Parathyroid adenoma (tissue), 2 donors: ENCODE results near the gene IL3RA.

Experiments used
- H2AFZ ChIP-seq: fragments of 300-600 bp; sonication (generic); one replicate; pipeline ENCODE4 v1.7.0; 2017; ENCODE audit warnings: antibody characterized with exemption, mild to moderate bottlenecking
- H3K27ac ChIP-seq: fragments of 300-600 bp; sonication (generic); one replicate; pipeline ENCODE4 v1.7.0; 2017
- H3K27me3 ChIP-seq: fragments of 300-600 bp; sonication (generic); one replicate; pipeline ENCODE4 v1.7.0; 2017; ENCODE audit warnings: low read length; ENCODE audit not compliant: control insufficient read depth, insufficient read depth
- H3K36me3 ChIP-seq: fragments of 300-600 bp; sonication (generic); one replicate; pipeline ENCODE4 v1.7.0; 2017; ENCODE audit warnings: low read length; ENCODE audit not compliant: control insufficient read depth, insufficient read depth
- H3K4me1 ChIP-seq: fragments of 300-600 bp; sonication (generic); one replicate; pipeline ENCODE4 v1.7.0; 2017; ENCODE audit warnings: control low read depth
- H3K4me2 ChIP-seq: fragments of 300-600 bp; sonication (generic); one replicate; pipeline ENCODE4 v1.7.0; 2017; ENCODE audit warnings: low read length
- H3K4me3 ChIP-seq: fragments of 300-600 bp; sonication (generic); one replicate; pipeline ENCODE4 v1.7.0; 2017; ENCODE audit warnings: low read depth, low read length
- H3K79me2 ChIP-seq: fragments of 300-600 bp; sonication (generic); one replicate; pipeline ENCODE4 v1.7.0; 2017; ENCODE audit warnings: control low read depth
- H3K9ac ChIP-seq: fragments of 300-600 bp; sonication (generic); one replicate; pipeline ENCODE4 v1.7.0; 2017; ENCODE audit warnings: mild to moderate bottlenecking
- H3K9me3 ChIP-seq: fragments of 300-600 bp; sonication (generic); one replicate; pipeline ENCODE4 v1.7.0; 2017; ENCODE audit warnings: low read length; ENCODE audit not compliant: control insufficient read depth
- TF ChIP-seq, protein P1 (sequence below): fragments of 300-600 bp; sonication (generic); IDR thresholded peaks from one replicate; pipeline ENCODE4 v1.7.0; 2017; ENCODE audit warnings: antibody characterized with exemption, mild to moderate bottlenecking
- donor health status: primary hyperparathyroidism.

Gene IL3RA

DNA sequence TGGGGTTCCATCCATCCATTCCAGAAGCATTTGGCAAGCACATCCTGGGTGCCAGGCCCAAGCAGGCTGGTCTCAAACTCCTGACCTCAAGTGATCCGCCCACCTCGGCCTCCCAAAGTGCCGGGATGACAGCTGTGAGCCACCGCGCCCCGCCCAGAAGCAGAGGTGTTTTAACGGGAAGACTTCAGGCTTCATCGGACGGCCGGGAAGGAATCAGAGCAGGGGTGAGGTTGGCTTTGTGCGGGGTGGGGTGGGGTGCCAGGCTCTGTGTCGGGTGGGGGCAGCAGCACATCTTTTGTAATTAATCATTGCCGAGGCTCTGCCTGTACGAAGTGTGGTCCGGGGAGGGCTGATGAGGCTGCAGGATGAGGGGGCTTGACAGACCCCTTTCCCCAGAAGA is 60.4 kb downstream of the IL3RA start:
- H3K4me3 ChIP-seq: no peak overlapping the region
- no peak overlapping the region for H3K9ac ChIP-seq
- H3K4me1 ChIP-seq: no peaks in the 10 kb centered on the region
- no peaks in the 10 kb centered on the region for H3K27me3 ChIP-seq
- no peaks in the 10 kb centered on the region for H3K79me2 ChIP-seq
- no peak overlapping the region for H2AFZ ChIP-seq
- TF ChIP-seq, protein P1, sequence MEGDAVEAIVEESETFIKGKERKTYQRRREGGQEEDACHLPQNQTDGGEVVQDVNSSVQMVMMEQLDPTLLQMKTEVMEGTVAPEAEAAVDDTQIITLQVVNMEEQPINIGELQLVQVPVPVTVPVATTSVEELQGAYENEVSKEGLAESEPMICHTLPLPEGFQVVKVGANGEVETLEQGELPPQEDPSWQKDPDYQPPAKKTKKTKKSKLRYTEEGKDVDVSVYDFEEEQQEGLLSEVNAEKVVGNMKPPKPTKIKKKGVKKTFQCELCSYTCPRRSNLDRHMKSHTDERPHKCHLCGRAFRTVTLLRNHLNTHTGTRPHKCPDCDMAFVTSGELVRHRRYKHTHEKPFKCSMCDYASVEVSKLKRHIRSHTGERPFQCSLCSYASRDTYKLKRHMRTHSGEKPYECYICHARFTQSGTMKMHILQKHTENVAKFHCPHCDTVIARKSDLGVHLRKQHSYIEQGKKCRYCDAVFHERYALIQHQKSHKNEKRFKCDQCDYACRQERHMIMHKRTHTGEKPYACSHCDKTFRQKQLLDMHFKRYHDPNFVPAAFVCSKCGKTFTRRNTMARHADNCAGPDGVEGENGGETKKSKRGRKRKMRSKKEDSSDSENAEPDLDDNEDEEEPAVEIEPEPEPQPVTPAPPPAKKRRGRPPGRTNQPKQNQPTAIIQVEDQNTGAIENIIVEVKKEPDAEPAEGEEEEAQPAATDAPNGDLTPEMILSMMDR: no peak
- no peaks in the 10 kb centered on the region for H3K36me3 ChIP-seq
- no peak overlapping the region for H3K4me2 ChIP-seq
- H3K27ac ChIP-seq: no peak overlapping the region
- H3K9me3 ChIP-seq: no peaks in the 10 kb centered on the region

DNA sequence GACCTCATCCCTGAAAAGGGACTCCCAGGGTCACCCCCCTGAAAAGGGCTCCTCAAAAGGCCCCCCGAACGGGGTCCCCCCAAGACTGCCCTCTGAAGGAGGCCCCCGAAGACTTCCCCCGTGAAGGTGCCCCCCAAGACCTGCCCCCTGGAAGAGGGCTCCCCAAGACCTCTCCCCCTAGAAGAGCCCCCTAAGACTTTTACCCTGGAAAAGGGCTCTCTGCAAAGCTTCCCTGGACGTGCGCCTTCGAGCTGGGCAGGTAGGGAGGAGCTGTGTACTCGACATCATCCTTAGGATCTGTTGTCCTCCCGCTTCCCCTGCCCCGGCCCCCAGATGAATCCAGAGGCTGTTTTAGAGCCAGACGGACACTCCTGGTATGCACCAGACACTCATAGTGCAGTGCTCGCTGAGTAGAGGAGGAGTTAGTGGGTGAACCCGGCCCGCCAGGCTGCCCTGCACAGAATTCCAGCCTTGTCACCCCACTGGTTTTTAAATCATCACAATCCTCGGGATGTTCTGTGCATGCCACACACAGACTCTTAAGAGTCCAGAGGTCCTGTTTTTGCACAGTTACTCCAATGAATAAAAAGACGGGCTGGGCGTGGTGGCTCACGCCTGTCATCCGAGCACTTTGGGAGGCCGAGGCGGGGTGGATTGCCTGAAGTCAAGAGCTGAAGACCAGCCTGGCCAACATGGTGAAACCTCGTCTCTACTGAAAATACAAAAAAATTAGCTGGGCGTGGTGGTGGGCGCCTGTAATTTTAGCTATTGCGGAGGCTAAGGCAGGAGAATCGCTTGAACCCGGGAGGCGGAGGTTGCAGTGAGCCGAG is 61.1 kb downstream of the IL3RA start:
- no peaks in the 10 kb centered on the region for H3K36me3 ChIP-seq
- no peak overlapping the region for H3K4me2 ChIP-seq
- no peaks in the 10 kb centered on the region for H3K4me1 ChIP-seq
- H3K9ac ChIP-seq: no peak overlapping the region
- H3K4me3 ChIP-seq: no peak overlapping the region
- no peak overlapping the region for H2AFZ ChIP-seq
- TF ChIP-seq, protein P1: no peak
- no peaks in the 10 kb centered on the region for H3K9me3 ChIP-seq
- H3K79me2 ChIP-seq: no peaks in the 10 kb centered on the region
- H3K27me3 ChIP-seq: no peaks in the 10 kb centered on the region
- no peak overlapping the region for H3K27ac ChIP-seq

DNA sequence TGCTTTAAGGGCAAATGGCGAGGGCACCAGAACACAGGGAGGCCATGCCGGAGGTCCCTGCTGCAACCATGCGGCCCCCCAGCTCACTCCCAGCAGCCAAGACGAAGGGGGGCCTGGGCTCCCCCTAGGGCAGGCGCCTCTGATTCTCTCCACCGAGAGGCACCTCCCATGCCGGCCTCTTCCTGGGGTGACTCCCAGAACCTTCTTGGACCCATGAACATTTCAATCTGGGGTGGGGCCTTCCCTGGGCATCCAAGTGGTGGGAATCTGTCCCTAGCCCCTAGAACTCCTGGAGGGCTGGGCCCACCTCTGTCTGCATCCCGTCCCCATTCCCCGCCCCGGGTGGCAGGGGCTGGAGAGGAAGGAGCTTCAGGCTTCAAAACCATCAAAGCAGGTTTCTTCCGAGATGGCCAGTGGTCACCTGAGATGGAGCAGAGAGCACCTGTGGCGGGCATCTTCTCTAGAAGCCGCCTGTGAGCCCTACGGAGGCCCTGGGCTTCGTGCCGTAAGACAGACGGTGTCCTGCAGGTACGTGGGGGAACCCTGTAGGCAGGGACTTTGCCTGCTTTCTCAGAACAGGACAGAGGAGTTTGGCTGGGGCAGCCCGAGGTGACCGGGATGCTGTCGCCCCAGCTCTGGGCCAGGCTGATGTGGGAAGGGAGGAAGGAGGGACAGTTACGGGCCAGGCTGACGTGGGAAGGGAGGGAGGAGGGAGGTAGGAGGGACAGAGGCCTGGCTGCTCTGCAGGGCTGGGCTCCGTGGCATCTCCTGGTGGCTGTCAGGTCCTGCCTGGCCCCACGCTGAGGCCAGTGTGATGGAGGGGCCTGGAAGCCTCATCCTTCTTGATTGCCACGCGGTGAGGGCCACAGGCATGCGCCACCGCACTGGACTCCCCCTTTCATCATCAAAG is 62.1 kb downstream of the IL3RA start:
- Histone ChIP-seq H3K27me3 (no peaks in the 10 kb centered on the region), H3K79me2 (peaks cover 1% of the 10 kb centered on the region), H3K36me3 (no peaks in the 10 kb centered on the region)

DNA sequence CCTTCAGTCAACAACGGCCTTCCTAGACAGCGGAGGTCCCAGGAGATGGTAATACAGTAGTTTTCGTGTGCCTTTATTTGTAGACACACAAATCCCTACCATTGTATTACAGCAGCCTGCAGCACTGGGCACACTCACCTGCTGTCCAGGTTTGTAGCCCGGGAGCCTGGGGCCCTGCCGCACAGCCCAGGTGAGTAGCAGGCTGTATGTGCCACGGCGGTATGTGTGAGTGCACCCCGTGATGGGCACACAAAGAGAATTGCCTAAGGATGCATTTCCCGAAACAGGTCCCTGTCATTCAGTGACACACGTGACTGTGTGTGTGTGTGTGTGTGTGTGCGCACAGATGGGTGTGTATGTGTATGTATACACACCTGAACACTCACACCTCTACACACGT is 63.5 kb downstream of the IL3RA start:
- Histone ChIP-seq H3K4me3 (no peak overlapping the region), H3K9ac (no peak overlapping the region), H3K4me1 (no peaks in the 10 kb centered on the region), H3K36me3 (no peaks in the 10 kb centered on the region), H3K27me3 (no peaks in the 10 kb centered on the region), H2AFZ (no peak overlapping the region), H3K4me2 (no peak overlapping the region), H3K9me3 (no peaks in the 10 kb centered on the region), H3K27ac (no peak overlapping the region), H3K79me2 (peaks cover 3% of the 10 kb centered on the region)
- TF ChIP-seq, protein P1: no peak

More for the DNA sequence above, 62.1 kb downstream of the IL3RA start:
- no peaks in the 10 kb centered on the region for H3K4me1 ChIP-seq
- TF ChIP-seq, protein P1: no peak
- no peak overlapping the region for H3K4me3 ChIP-seq
- H3K4me2 ChIP-seq: no peak overlapping the region
- no peaks in the 10 kb centered on the region for H3K9me3 ChIP-seq
- H2AFZ ChIP-seq: no peak overlapping the region
- H3K9ac ChIP-seq: no peak overlapping the region
- H3K27ac ChIP-seq: no peak overlapping the region
